NB4 (cell line): ENCODE measurements around the gene FABP6.

ENCODE experiments used
- CTCF ChIP-seq: IDR thresholded peaks from one replicate; pipeline ENCODE4 v1.5.1; 2012; ENCODE audit warnings: low read depth, low read length
- MAX ChIP-seq: IDR thresholded peaks from 2 replicates; pipeline ENCODE4 v1.6.1; 2011; ENCODE audit warnings: low read depth, low read length
- MYC ChIP-seq: IDR thresholded peaks from 2 replicates; pipeline ENCODE4 v1.6.1; 2011; ENCODE audit warnings: low read depth, low read length
- POLR2A ChIP-seq: IDR thresholded peaks from 2 replicates; pipeline ENCODE4 v1.6.1; 2011; ENCODE audit warnings: mild to moderate bottlenecking; ENCODE audit not compliant: insufficient read length; ENCODE audit errors: extremely low read depth

GRCh38 chr5:160211352-160211751 lies 18.0 kb upstream of the FABP6 start:
- TF ChIP-seq CTCF: no peak
- no peak for TF ChIP-seq POLR2A
- no peak for TF ChIP-seq MYC
- no peak for TF ChIP-seq MAX
